Measurements from ENCODE around the gene ABCF1.

ABCF1 gene

GRCh38 chr6:30601815-30602641 is 30.8 kb downstream of the ABCF1 start:
- Mint-ChIP-seq H3K9me3 (no peaks in the 10 kb centered on the region), H3K4me1 (ENCODE audit: low read depth) (peaks cover 12% of the 10 kb centered on the region), H3K36me3 (ENCODE audit: low read depth) (peaks cover 57% of the 10 kb centered on the region), H3K27me3 (ENCODE audit: low read depth) (no peaks in the 10 kb centered on the region), H3K27ac (no peak overlapping the region), H3K4me3 (no peak overlapping the region)

DNA sequence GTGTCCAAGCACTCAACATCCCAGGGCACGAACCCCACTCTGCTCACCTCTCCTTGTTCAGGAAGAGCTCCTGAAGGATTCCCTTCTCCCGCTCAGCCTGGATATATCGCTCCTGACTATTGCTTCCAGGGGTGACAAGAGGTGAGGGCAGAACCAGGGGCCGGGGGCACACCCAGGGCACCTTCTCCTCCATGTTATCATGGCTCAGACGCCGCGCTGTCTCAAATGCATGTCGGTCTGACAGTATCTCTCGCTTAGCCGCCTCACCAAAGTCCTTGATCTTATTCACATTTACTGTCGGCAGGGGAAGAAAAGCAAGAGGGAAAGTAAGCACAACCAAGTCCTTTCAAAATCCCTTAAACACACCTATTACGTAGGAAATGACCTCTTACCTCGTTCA is 32.7 kb downstream of the ABCF1 start:
- no peaks in the 10 kb centered on the region for H3K9me3 Mint-ChIP-seq
- no peak overlapping the region for H3K27ac Mint-ChIP-seq
- H3K4me3 Mint-ChIP-seq, result no peak overlapping the region
- H3K36me3 Mint-ChIP-seq (ENCODE audit: low read depth), result peaks cover 67% of the 10 kb centered on the region
- no peaks in the 10 kb centered on the region for H3K27me3 Mint-ChIP-seq (ENCODE audit: low read depth)
- H3K4me1 Mint-ChIP-seq (ENCODE audit: low read depth), result peaks cover 13% of the 10 kb centered on the region

DNA sequence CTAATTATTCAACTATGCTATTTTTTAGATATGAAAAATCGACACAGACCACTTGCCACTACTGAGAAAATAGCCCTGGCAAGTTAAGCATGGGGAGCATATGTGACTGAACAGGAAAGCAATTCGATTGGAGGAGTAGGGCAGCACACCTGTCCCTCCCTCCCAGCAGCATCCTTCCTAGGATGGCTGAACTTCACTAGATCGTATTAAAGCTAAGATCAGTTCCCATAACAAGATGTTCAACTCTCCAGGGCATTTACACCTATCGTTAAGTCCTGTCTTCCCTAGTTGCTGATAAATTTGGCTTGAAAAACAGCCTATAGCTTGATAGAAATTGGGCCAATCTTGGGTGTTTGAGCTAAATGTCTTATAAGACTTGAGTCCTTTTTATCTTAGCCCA is 38.8 kb downstream of the ABCF1 start:
- Mint-ChIP-seq H3K36me3 (ENCODE audit: low read depth) (peaks cover 51% of the 10 kb centered on the region), H3K9me3 (no peaks in the 10 kb centered on the region), H3K4me3 (no peak overlapping the region), H3K27ac (peak overlapping the region; percentile 5), H3K4me1 (ENCODE audit: low read depth) (peaks cover 45% of the 10 kb centered on the region), H3K27me3 (ENCODE audit: low read depth) (no peaks in the 10 kb centered on the region)

- Mint-ChIP-seq H3K4me1 (ENCODE audit: low read depth) (peaks cover 43% of the 10 kb centered on the region), H3K27me3 (ENCODE audit: low read depth) (no peaks in the 10 kb centered on the region), H3K36me3 (ENCODE audit: low read depth) (peaks cover 54% of the 10 kb centered on the region), H3K9me3 (no peaks in the 10 kb centered on the region), H3K4me3 (no peak overlapping the region), H3K27ac (no peak overlapping the region)
Observed at GRCh38 chr6:30611150-30611855, 40.1 kb downstream of the ABCF1 start.

DNA sequence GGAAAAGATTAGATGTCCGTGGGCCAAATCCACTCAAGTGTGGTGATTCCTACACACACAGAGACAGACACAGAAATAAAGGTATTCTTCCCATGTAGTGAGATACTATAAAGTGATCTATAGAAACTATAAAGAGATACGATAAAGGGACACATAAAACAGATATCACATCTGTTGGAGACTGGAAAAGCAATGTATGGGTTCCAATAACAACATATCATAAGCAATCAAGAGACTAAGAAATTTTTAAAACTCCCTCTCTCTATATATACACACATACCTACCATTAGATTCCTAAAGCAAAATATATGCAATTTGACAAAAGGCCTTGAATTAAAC is 40.6 kb downstream of the ABCF1 start:
- H3K36me3 Mint-ChIP-seq (ENCODE audit: low read depth), result peaks cover 54% of the 10 kb centered on the region
- no peak overlapping the region for H3K4me3 Mint-ChIP-seq
- no peaks in the 10 kb centered on the region for H3K9me3 Mint-ChIP-seq
- no peaks in the 10 kb centered on the region for H3K27me3 Mint-ChIP-seq (ENCODE audit: low read depth)
- H3K4me1 Mint-ChIP-seq (ENCODE audit: low read depth), result peaks cover 42% of the 10 kb centered on the region
- H3K27ac Mint-ChIP-seq, result peak overlapping the region; percentile 12

DNA sequence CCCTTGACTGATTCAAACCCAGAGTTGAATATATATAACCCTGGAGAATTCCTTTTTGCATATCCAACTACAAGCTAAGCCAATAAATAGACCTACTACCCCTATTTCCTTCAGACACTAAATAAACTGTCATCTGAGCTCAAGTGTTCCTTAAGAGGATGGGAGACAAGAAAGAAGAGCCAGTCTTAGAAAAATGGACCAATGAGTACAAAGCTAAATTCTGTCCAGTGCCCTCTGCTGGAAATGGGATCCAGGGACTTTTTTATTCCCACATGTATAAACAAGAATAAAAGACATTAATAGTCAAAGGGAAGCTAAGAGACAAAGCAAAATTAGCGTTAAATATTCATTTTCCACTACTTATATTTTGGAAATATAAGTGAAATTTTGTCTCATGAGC is 41.0 kb downstream of the ABCF1 start:
- Mint-ChIP-seq H3K36me3 (ENCODE audit: low read depth) (peaks cover 58% of the 10 kb centered on the region), H3K4me3 (no peak overlapping the region), H3K9me3 (no peaks in the 10 kb centered on the region), H3K27me3 (ENCODE audit: low read depth) (peaks cover 4% of the 10 kb centered on the region), H3K4me1 (ENCODE audit: low read depth) (peaks cover 44% of the 10 kb centered on the region), H3K27ac (peak overlapping the region; percentile 12)

DNA sequence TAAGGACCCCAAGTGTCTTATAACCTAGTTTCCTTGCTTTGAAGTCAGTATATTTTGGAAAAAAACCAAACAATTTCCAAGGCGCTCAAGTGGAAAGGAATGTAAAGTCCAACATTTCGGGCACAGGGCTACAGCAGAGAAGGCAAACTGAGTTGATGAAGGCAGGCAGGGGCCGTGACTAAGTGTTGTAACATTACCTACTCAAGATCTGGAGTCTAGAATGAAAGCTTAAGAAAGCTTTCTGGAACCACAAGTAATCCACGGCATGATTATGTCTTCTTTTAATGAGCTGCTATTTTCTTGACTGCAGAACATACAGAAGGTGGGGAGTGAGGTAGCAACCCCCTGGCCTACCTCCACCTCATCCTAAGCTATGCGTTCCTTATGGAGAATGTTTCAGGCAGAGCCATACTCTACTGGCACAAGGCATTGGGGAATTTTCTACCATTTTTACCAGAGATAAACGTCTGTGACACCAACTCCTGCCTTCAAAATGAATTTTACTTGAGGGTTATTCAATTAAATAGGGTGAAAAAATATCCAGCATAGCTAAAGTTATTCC is 41.5 kb downstream of the ABCF1 start:
- no peaks in the 10 kb centered on the region for H3K9me3 Mint-ChIP-seq
- H3K27me3 Mint-ChIP-seq (ENCODE audit: low read depth), result peaks cover 6% of the 10 kb centered on the region
- H3K4me3 Mint-ChIP-seq, result no peak overlapping the region
- H3K4me1 Mint-ChIP-seq (ENCODE audit: low read depth), result peaks cover 39% of the 10 kb centered on the region
- no peak overlapping the region for H3K27ac Mint-ChIP-seq
- peaks cover 55% of the 10 kb centered on the region for H3K36me3 Mint-ChIP-seq (ENCODE audit: low read depth)

- Mint-ChIP-seq H3K36me3 (ENCODE audit: low read depth) (peaks cover 52% of the 10 kb centered on the region), H3K4me3 (peak overlapping the region; percentile 95), H3K27me3 (ENCODE audit: low read depth) (peaks cover 6% of the 10 kb centered on the region), H3K4me1 (ENCODE audit: low read depth) (peaks cover 41% of the 10 kb centered on the region), H3K27ac (peak overlapping the region; percentile 73), H3K9me3 (no peaks in the 10 kb centered on the region)
Observed at GRCh38 chr6:30613251-30614043, 42.2 kb downstream of the ABCF1 start.

- Mint-ChIP-seq H3K4me1 (ENCODE audit: low read depth) (peaks cover 47% of the 10 kb centered on the region), H3K27ac (peak overlapping the region; percentile 98), H3K36me3 (ENCODE audit: low read depth) (peaks cover 44% of the 10 kb centered on the region), H3K27me3 (ENCODE audit: low read depth) (peaks cover 6% of the 10 kb centered on the region), H3K4me3 (peak overlapping the region; percentile 95), H3K9me3 (no peaks in the 10 kb centered on the region)
Observed at GRCh38 chr6:30614044-30614842, 43.0 kb downstream of the ABCF1 start.

- H3K9me3 Mint-ChIP-seq, result no peaks in the 10 kb centered on the region
- H3K27ac Mint-ChIP-seq, result peak overlapping the region; percentile 98
- peaks cover 6% of the 10 kb centered on the region for H3K27me3 Mint-ChIP-seq (ENCODE audit: low read depth)
- H3K4me3 Mint-ChIP-seq, result peak overlapping the region; percentile 95
- H3K4me1 Mint-ChIP-seq (ENCODE audit: low read depth), result peaks cover 53% of the 10 kb centered on the region
- H3K36me3 Mint-ChIP-seq (ENCODE audit: low read depth), result peaks cover 44% of the 10 kb centered on the region
Observed at GRCh38 chr6:30614843-30615218, 43.6 kb downstream of the ABCF1 start.

GRCh38 chr6:30615219-30615957 is 44.1 kb downstream of the ABCF1 start:
- H3K36me3 Mint-ChIP-seq (ENCODE audit: low read depth), result peaks cover 42% of the 10 kb centered on the region
- H3K4me3 Mint-ChIP-seq, result peak overlapping the region; percentile 95
- H3K9me3 Mint-ChIP-seq, result no peaks in the 10 kb centered on the region
- peaks cover 48% of the 10 kb centered on the region for H3K4me1 Mint-ChIP-seq (ENCODE audit: low read depth)
- H3K27ac Mint-ChIP-seq, result peak overlapping the region; percentile 98
- peaks cover 6% of the 10 kb centered on the region for H3K27me3 Mint-ChIP-seq (ENCODE audit: low read depth)

DNA sequence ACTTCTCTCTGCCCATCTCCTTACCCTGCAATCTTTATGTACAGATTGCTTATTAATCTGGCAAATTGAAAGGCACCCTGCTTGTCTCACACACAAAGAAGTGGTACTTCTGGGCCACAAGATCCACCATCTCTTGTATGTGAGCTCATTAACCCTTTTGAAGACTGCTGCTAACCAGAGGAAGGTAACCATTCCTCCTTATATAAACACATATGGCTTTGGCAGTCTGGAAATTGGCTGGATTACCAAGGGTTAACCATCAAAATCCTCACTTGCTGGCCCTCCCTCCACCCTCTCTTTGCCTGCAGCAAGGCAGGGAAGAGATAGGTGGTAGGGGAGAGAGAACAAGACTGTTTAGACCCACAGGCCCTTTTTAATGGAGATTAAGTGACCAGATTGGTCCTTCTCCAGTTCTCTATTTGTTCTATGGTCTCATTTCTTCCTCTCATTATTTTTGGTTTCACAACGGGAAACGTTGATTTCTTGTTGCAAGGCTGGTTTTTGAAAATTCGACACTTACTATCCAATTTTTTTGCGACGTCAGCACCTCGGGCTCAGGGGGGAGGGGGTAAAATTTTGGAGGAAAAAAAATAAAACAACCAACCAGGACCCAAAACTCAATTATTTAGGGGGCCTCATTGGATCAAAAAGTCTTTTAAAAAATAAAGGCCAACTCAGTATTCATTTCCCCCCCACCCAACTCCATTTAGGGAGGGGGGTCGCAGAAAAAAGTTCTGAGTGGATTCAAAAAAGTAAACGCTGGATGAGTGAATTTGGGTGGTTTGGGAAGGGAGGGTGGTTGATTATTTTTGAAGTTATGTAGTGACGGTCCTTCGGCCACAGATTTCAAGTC is 44.9 kb downstream of the ABCF1 start:
- H3K27ac Mint-ChIP-seq, result peak overlapping the region; percentile 98
- H3K9me3 Mint-ChIP-seq, result no peaks in the 10 kb centered on the region
- peaks cover 6% of the 10 kb centered on the region for H3K27me3 Mint-ChIP-seq (ENCODE audit: low read depth)
- peak overlapping the region; percentile 95 for H3K4me3 Mint-ChIP-seq
- H3K36me3 Mint-ChIP-seq (ENCODE audit: low read depth), result peaks cover 40% of the 10 kb centered on the region
- peaks cover 43% of the 10 kb centered on the region for H3K4me1 Mint-ChIP-seq (ENCODE audit: low read depth)

Measured in T-helper 1 cell treated with Interleukin-12 subunit alpha and Interleukin-12 subunit beta and Interleukin-4 antibody, amounts not matched to agents 30 μg/mL and 1 μg/mL, for 36 hours (primary cell).